GM21825 (cell line): ENCODE data around the gene OR5C1.
"Not testable (repeated sequence)": the region's sequence is repeated elsewhere in the genome, so short reads cannot be mapped to it uniquely, and the experiment has no call there.

ENCODE experiments used
- ATAC-seq: cut with Tn5 transposase; IDR thresholded peaks from one replicate; pipeline ENCODE4 v1.9.1; 2021; ENCODE audit warnings: mild to moderate bottlenecking, moderate library complexity; ENCODE audit not compliant: unreplicated experiment

The OR5C1 gene

DNA sequence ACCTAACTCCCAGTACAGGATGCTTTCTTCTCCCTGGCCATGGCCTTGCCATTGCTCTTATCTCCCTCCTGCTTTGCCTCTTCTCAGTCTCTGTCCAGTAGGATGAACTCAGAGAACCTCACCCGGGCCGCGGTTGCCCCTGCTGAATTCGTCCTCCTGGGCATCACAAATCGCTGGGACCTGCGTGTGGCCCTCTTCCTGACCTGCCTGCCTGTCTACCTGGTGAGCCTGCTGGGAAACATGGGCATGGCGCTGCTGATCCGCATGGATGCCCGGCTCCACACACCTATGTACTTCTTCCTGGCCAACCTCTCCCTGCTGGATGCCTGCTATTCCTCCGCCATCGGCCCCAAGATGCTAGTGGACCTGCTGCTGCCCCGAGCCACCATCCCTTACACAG, at the start of gene OR5C1:
Gene OR5C1 (plus strand): TSS at position 103 of the 400 bp plus-strand sequence. CDS start 0 bp downstream, at position 103.
- ATAC-seq = no peak

DNA sequence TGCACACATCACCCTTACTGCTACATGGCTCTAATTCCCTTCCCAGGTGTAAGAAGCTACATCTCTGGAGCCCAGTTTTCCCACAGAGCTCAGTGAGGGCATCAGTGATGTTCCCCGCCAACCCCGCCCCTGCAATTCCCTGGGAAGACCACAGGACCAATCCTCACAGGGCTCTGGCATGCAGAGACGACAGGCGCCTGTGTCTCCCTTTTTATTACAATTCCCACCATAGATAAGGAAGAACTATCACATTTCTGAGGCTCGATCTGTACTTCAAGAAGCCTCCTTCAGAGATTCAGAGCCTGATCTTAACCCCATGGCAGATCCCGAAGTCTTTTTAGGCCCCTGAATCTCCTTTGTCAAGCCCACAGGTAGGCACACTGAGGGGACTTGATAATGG, 46.7 kb upstream of the OR5C1 start, which contains the start of gene OR1L6:
Gene OR1L6 (plus strand): TSS at position 301 of the 400 bp plus-strand sequence. CDS start 7,545 bp downstream, outside the sequence.
- ATAC-seq = no peak

DNA sequence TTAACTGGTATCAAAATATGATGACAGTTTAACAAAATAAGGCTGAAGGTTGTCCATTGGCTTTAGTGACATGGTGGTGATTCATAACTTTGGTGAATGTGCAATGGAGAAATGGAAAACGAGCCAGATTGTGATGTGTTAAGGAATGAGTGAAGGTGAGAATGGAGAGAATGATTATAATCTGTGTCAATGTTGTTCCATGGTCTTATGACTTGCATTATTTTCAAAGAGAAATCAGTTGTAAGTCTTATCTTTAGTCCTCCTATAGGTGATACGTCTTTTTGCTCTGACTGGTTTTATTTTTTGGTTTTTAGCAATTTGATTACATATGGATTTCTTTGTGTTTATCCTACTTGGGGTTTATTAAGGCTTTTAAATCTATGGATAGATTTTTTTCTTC, 33.9 kb upstream of the OR5C1 start:
- ATAC-seq = no peak

DNA sequence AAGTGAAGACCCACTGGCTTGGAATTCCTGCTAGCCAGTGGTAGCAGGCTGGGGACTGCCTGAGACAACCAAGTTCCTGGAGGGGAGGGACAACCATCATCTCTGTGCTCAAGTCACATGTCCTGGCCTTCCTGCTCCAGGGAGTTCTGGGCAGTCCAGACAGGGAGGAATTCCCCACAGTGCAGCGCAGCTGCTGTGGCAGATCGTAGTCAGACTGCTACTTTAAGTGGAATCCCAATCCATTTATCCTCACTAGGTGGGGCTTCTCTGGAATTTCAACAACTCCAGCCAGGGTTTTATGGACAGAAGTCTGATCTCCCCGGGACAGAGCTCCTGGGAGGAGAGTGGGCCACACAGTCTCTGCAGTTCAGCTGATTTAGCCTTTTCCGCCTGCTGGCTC, 20.9 kb upstream of the OR5C1 start:
- ATAC-seq = no peak

DNA sequence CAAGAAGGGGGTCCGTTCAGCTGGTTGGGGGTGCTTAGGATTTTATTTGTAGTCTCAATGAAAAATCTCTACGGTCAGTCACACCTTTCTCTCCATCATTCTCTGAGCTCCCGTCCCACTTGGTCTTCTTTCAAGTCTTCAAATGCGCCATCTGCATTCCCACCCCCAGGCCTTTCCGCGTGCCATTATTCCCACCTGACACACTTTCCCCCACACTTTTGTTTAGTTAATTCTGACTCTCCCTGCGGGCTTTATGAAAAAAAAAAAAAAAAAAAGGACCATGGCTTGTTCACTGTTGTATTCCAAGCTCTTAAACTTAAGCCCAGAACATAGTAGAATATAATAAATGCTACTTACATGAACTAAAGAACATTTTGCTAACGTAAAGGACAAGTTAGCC, 11.7 kb upstream of the OR5C1 start:
- no peak for ATAC-seq

DNA sequence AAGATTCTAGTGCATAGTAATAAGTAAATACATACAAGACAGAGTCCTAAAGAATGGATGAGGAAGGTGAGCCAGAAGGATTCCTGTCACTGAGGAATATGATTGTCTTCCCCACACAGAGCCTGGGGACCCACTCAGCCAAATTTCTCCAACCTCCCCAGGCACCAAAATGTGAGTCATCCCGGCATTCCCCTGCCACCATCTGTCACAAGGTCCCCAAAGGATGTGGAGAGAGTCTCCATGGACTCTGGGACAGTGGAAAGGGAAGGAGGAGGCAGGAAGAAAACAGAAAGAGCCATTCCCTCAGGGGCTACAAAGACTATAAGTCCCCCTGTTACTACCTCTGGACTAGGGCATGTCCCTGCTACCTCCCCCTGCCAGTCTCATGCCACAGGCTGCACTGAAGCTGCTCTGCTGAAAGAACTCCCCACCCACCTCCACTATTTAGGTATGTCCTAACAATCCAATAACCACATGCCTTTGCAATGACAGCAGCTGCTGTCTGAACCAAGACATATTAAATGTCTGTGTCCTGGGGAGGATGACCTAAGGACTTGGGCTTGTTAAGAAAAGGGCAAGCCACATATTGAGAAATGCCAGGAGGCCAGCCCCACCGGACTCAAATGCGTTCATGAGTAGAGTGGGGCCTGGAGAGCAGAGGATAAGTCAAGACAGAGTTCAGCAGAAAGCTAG, 10.7 kb upstream of the OR5C1 start:
- ATAC-seq = no peak

DNA sequence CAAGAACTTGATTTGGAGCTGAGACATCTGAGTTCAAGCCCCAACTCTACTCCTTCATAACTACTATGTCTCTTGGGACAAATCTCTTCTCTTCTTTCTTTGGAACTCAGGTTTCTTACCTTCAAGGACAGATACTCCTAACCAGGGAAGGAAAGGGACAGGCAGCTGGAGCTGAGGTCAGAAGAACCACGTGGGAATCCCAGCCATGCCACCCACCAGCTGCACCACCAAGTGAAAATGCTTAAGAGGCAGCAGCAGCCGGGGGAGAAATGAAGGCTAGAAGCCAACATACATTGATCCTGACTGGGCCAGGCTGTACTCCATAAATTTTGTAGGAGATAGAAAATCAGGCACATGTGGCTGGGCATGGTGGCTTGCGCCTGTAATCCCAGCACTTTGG, 9.6 kb upstream of the OR5C1 start:
- ATAC-seq = no peak

DNA sequence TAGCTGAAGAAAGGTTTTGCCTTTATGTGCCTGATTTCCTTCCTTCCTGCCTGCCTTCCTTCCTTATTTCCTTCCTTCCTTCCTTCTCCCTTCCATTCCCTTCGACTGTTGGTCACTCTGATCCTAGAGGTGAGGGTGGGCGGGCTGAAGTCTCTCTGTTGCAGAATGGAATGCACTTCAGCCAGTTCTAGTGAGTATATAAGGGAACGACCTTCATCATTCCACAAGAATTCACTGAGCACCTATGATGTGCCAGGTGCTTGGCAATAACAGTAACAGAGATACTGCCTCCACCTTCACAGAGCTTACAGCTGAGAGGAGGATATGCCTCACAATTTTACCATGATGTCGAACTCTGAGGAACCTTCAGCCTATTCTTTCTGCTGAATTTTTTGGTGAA, 8.7 kb upstream of the OR5C1 start:
- no peak for ATAC-seq

DNA sequence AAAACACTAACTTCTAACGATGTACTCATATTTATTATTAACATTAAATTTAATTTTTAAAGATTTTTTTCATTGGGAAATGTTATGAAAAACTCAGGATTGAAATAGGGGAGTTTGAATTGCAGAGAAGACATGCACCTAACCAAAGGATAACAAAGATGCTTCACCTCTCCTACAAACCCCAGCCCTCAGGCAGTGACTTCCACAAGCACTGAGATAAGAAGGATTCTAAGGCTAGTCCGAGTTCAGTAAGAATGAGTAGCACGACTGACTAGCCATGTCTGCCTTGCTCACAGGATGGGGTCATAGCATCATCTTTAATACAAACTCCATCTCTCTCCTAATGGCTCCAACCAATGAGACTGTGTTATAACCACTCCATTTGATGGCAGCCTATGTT, 7.1 kb upstream of the OR5C1 start:
- no peak for ATAC-seq

DNA sequence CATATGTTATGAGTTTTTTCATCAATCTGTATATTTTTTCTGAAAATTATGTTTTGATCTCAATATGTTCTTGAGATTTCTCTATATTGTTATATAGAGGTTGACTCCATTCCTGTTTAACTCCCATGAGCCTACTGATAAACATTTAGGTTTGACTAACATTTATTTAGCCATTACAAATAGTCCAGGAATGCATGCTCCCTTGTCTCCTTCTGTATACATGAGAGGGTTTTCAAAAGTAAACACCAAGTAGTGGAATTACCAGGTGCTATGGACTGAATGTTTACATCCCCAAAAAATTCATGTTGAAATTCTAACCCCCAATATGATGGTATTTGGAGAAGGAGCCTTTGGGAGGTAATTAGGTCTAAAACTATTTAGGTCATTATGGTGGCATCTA, 3.5 kb upstream of the OR5C1 start:
- ATAC-seq = no peak

DNA sequence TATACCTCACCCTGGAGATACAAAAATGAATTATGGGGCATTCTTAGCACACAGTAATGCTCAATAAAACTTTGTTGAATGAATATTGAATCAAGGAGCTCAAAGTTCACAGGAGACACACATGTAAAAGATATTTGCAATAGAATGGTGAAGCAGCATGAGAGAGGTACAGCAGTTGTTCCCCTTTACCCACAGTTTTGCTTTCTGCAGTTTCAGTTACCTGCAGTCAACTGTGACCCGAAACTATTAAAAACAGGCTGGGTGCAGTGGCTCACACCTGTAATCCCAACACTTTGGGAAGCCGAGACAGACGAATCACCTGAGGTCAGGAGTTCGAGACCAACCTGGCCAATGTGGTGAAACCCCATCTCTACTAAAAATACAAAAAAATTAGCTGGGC, 2.4 kb upstream of the OR5C1 start:
- no peak for ATAC-seq

DNA sequence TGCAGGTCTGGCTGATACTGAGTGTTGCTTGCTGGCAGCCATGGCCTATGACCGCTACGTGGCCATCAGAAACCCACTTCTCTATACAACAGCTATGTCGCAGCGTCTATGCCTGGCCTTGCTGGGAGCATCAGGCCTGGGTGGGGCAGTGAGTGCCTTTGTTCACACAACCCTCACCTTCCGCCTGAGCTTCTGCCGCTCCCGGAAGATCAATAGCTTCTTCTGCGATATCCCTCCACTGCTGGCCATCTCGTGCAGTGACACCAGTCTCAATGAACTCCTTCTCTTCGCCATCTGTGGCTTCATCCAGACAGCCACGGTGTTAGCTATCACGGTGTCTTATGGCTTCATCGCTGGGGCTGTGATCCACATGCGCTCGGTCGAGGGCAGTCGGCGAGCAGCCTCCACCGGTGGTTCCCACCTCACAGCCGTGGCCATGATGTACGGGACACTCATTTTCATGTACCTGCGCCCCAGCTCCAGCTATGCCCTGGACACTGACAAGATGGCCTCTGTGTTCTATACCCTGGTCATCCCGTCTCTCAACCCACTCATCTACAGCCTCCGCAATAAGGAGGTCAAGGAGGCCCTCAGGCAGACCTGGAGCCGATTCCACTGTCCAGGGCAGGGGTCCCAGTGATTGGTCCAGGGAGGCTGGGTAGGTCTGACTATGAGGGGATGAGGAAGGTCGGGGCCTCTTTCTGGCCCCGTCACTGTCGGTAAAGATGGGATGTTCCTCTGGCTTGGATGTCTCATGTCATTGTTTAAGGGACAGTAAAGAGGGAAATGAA, 718 bp downstream of the OR5C1 start:
- ATAC-seq = no peak

DNA sequence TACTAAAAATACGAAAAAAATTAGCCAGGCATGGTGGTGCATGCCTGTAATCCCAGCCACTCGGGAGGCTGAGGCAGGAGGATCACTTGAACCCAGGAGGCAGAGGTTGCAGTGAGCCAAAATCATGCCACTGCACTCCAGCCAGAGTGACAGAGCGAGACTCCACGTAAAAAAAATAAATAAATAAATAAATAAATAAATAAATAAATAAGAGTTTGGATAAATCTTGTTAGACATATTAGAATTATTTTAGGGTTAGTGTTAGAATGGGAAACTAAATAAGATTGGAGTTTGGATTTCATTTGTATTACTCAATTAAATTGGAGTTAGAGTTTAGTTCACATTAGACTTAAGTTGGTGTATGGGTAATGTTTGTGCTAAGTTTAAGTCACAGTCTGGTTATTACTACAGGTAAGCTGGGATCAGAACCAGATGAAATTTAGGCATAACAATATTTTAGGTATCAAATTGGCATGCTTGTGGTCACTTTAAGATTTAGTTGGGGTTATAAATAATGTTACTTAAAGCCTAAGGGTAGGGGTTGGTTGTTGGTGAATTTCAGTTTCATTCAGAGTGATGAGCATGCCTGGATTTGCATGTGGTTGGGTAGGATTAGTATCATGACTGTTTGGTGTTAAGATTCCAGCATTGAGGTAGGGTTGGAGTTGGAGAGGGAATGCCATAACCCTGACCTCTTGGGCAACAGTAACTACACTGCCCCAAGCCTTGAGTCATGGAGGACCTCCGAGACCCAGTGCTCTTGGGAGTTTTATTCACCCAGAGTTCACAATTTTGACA, 3.3 kb downstream of the OR5C1 start:
- ATAC-seq = no peak

DNA sequence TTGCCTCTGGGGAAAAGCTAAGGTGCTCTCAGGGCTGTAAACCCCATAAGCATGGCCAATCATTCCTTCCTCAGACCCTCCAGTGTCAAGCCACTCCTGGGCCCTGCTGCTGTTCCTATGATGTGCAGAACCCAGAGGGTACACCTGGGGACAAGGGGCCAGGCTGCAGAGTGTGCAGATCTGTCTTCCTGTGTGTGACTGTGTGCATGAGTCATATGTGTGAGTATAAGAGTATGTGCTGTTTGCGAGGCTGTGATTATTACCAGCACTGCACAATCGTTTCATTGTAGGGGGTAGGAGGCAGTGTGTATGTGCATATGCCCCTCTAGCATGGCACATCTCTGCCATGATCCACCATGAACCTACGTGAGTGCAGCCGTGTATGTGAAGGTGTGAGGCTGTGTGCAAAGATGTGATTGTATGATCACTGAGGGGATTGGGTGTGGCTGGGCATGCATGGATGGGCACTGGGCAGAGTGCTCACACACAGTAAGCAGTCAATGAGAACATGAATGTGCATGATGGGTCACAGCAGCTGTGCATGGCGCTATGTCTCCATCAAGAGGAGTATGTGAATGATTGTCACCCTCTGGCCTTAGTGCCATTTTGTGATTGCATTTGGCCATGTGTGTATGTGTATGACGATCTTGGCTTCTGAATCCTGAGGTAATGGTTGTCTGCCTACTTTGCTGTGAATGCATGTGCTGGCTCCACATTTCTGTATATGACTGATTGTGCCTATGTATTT, 8.8 kb downstream of the OR5C1 start:
- ATAC-seq = no peak

DNA sequence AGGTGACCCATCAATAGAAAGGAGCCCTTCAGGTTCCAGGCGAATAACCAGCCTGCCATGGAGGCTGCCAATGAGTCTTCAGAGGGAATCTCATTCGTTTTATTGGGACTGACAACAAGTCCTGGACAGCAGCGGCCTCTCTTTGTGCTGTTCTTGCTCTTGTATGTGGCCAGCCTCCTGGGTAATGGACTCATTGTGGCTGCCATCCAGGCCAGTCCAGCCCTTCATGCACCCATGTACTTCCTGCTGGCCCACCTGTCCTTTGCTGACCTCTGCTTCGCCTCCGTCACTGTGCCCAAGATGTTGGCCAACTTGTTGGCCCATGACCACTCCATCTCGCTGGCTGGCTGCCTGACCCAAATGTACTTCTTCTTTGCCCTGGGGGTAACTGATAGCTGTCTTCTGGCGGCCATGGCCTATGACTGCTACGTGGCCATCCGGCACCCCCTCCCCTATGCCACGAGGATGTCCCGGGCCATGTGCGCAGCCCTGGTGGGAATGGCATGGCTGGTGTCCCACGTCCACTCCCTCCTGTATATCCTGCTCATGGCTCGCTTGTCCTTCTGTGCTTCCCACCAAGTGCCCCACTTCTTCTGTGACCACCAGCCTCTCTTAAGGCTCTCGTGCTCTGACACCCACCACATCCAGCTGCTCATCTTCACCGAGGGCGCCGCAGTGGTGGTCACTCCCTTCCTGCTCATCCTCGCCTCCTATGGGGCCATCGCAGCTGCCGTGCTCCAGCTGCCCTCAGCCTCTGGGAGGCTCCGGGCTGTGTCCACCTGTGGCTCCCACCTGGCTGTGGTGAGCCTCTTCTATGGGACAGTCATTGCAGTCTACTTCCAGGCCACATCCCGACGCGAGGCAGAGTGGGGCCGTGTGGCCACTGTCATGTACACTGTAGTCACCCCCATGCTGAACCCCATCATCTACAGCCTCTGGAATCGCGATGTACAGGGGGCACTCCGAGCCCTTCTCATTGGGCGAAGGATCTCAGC, 11.6 kb downstream of the OR5C1 start, which contains the start of gene OR1K1:
Gene OR1K1 (plus strand): TSS at position 58 of the 995 bp plus-strand sequence. CDS start 0 bp downstream, at position 58.
- no peak for ATAC-seq

DNA sequence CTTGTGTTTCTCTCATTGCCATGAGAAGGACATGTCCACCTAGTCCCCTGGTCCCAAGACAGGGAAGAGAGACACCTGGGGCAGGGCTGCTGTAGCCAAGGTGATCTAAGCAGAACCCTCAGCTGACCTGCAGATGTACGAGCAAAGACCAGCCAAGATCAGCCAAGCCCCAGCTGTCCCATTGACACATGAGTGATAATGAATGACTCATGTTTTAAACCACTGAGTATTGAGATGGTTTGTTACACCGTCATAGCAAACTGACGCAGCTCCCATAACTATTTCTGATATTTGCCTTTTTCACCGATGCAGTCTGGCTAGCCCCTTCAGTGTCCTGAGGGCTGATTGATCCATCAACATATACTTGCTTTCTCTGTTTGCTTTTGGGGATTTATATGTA, 17.9 kb downstream of the OR5C1 start:
- ATAC-seq = no peak

DNA sequence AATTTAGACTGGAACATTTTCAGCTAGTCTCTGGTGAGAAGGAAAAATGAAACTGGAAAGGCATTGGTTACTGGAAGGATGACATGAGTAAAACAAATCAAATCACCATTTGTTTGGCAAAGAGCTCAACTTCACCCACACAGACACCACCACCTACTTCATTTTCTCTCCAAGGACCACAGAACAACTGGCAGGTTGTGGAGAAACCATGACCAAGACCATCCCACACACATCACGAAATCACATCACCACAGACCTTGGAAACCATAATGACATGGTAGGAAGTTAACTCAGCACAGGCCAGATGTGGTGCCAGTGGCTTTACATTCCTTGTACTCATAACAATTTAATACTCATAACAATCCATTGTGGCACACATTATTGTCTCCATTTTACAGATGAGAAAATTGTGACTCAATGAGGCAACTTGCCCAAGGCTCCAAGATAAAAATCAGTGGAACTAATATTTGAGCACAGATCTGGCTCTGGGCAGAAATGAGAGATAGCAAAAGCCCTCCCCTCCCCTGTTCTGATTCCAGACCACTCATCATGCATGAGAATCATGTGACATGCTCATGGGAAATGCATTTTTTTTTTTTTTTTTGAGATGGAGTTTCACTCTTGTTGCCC, 18.7 kb downstream of the OR5C1 start:
- ATAC-seq = no peak

DNA sequence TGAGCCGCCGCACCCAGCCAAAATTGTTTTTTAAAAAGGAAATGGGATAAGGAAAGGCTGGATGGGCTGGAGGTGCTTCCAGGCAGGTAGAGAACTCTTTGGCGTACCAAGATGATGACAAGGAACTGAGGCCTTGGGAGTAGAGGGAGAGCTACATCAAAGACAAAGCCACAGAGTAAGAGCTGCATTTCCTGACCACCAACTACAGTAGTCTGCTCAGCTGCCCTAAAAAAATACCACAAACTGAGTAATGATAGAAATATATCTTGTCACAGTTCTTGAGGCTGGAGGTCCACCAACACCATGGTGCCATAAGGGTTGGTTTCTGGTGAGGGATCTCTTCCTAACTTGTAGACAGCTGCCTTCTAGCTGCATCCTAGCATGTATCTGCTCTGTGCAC, 19.4 kb downstream of the OR5C1 start:
- ATAC-seq = no peak

DNA sequence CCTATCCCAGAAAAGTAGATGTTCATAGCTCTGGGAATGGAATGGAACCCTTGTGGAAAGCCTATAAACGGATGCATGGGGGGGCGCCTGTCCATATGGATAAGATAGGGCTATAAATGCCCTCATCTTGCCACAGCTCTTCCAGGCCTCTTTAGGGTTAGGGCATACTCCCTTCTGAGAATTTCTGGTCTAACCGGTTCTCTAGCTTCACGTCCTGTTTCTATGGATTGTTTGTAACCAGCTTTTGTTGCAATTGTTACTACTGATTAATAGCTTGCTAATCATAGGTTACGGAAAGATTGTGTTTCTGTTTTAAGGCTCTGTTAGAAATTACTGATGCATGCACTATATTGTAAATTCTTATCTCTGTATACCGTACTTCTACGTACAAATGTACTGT, 20.5 kb downstream of the OR5C1 start:
- not testable (repeated sequence) for ATAC-seq
